ENCODE measurements around the gene LRWD1.

LRWD1 gene

GRCh38 chr7:102424129-102424551, 40.6 kb upstream of the LRWD1 start:
- in situ Hi-C loops (cut with MboI; ENCODE audit: low pct_unique_long_range_greater_than_20kb, low sequenced_read_pairs, unreplicated experiment), result no loop called here
- TF ChIP-seq CTCF (IDR thresholded peaks at IDR 0.05; ENCODE audit: extremely low read depth, insufficient read depth, missing control alignments), result no peak
- no peak for DNase-seq (ENCODE audit: low spot score)

- in situ Hi-C loops (cut with MboI; ENCODE audit: low pct_unique_long_range_greater_than_20kb, low sequenced_read_pairs, unreplicated experiment), result no loop called here
- TF ChIP-seq CTCF (IDR thresholded peaks at IDR 0.05; ENCODE audit: extremely low read depth, insufficient read depth, missing control alignments), result no peak
- no peak for DNase-seq (ENCODE audit: low spot score)
Observed at GRCh38 chr7:102424787-102425218, 40.0 kb upstream of the LRWD1 start.

GRCh38 chr7:102425639-102426267, 39.0 kb upstream of the LRWD1 start:
- in situ Hi-C loops (cut with MboI; ENCODE audit: low pct_unique_long_range_greater_than_20kb, low sequenced_read_pairs, unreplicated experiment), result no loop called here
- peak; percentile 88 for DNase-seq (ENCODE audit: low spot score)
- no peak for TF ChIP-seq CTCF (IDR thresholded peaks at IDR 0.05; ENCODE audit: extremely low read depth, insufficient read depth, missing control alignments)

- TF ChIP-seq CTCF (IDR thresholded peaks at IDR 0.05; ENCODE audit: extremely low read depth, insufficient read depth, missing control alignments), result no peak
- in situ Hi-C loops (cut with MboI; ENCODE audit: low pct_unique_long_range_greater_than_20kb, low sequenced_read_pairs, unreplicated experiment), result no loop called here
- DNase-seq (ENCODE audit: low spot score), result peak; percentile 82
Observed at GRCh38 chr7:102426268-102427018, 38.3 kb upstream of the LRWD1 start.

GRCh38 chr7:102427019-102427405, 37.8 kb upstream of the LRWD1 start:
- DNase-seq (ENCODE audit: low spot score), result no peak
- in situ Hi-C loops (cut with MboI; ENCODE audit: low pct_unique_long_range_greater_than_20kb, low sequenced_read_pairs, unreplicated experiment), result no loop called here
- no peak for TF ChIP-seq CTCF (IDR thresholded peaks at IDR 0.05; ENCODE audit: extremely low read depth, insufficient read depth, missing control alignments)

GRCh38 chr7:102429141-102429899, 35.5 kb upstream of the LRWD1 start:
- in situ Hi-C loops (cut with MboI; ENCODE audit: low pct_unique_long_range_greater_than_20kb, low sequenced_read_pairs, unreplicated experiment), result no loop called here
- TF ChIP-seq CTCF (IDR thresholded peaks at IDR 0.05; ENCODE audit: extremely low read depth, insufficient read depth, missing control alignments), result no peak
- DNase-seq (ENCODE audit: low spot score), result no peak
